GM21367 (cell line): ENCODE data around the gene ZFAND3.

ENCODE experiments used
- ATAC-seq: cut with Tn5 transposase; IDR thresholded peaks from one replicate; pipeline ENCODE4 v1.9.1; 2021; ENCODE audit not compliant: unreplicated experiment

ZFAND3 gene

GRCh38 chr6:38193481-38194281 is 374.2 kb downstream of the ZFAND3 start:
- ATAC-seq = no peak

GRCh38 chr6:38194282-38194572 is 374.7 kb downstream of the ZFAND3 start:
- no peak for ATAC-seq

GRCh38 chr6:38194589-38194988 is 375.1 kb downstream of the ZFAND3 start:
- no peak for ATAC-seq

GRCh38 chr6:38195113-38195635 is 375.6 kb downstream of the ZFAND3 start:
- no peak for ATAC-seq

- no peak for ATAC-seq
Measured at GRCh38 chr6:38198219-38198618, 378.7 kb downstream of the ZFAND3 start.
